ENCODE data around the gene CLEC20A.

GRCh38 chr1:178495741-178496409 lies 889 bp downstream of the CLEC20A start:
- no peak for TF ChIP-seq CTCF (IDR thresholded peaks at IDR 0.05)
- no peak for TF ChIP-seq EZH2 (IDR thresholded peaks at IDR 0.05; ENCODE audit: borderline replicate concordance, insufficient read depth, low read depth, low read length, poor library complexity, severe bottlenecking)
